HepG2 (cell line): Measurements from ENCODE around the gene GFER. TPM values are rescaled to one million over a fixed set of nuclear protein-coding genes. Genes with fewer than 3 reads are reported as not detected.

Experiments used
- ARID4A ChIP-seq: sonication (generic); formaldehyde crosslinking; IDR thresholded peaks from 2 replicates; pipeline ENCODE4 v1.5.0; 2020; ENCODE audit warnings: mild to moderate bottlenecking, missing genetic modification reagents, borderline replicate concordance
- EED ChIP-seq: sonication (generic); formaldehyde crosslinking; IDR thresholded peaks from 2 replicates; pipeline ENCODE4 v1.5.0; 2020; ENCODE audit warnings: mild to moderate bottlenecking, missing genetic modification reagents
- HMG20B ChIP-seq: conservative IDR thresholded peaks from 2 replicates; pipeline ENCODE4 v1.6.1; 2016; ENCODE audit warnings: missing genetic modification reagents, missing compliant biosample characterization
- NR2C2 ChIP-seq: sonication (generic); formaldehyde crosslinking; IDR thresholded peaks from 2 replicates; pipeline ENCODE4 v1.4.0; 2020; ENCODE audit warnings: missing genetic modification reagents, mild to moderate bottlenecking, moderate library complexity, borderline replicate concordance
- POGZ ChIP-seq: sonication (generic); formaldehyde crosslinking; IDR thresholded peaks from 2 replicates; pipeline ENCODE4 v1.4.0; 2020; ENCODE audit warnings: mild to moderate bottlenecking, missing genetic modification reagents
- POLR2A ChIP-seq, 2 experiments: IDR thresholded peaks; 2 replicates each; pipeline ENCODE4 v1.6.1; 2011; ENCODE audit warnings: low read depth in 2 of 2, low read length in 2 of 2, mild to moderate bottlenecking in 1 of 2, moderate library complexity in 1 of 2; ENCODE audit not compliant: insufficient read depth in 1 of 2
- SOX5 ChIP-seq: IDR thresholded peaks from 2 replicates; pipeline ENCODE4 v1.6.1; 2016; ENCODE audit warnings: borderline replicate concordance
- ZBED4 ChIP-seq: sonication (generic); formaldehyde crosslinking; IDR thresholded peaks from 2 replicates; pipeline ENCODE4 v1.4.0; 2020; ENCODE audit warnings: missing genetic modification reagents, borderline replicate concordance
- ZNF124 ChIP-seq: sonication (generic); formaldehyde crosslinking; IDR thresholded peaks from 2 replicates; pipeline ENCODE4 v1.4.0; 2020; ENCODE audit warnings: missing genetic modification reagents
- ZNF318 ChIP-seq: sonication (generic); formaldehyde crosslinking; IDR thresholded peaks from 2 replicates; pipeline ENCODE4 v1.4.0; 2020; ENCODE audit warnings: mild to moderate bottlenecking, missing genetic modification reagents
- ZNF766 ChIP-seq: sonication (generic); formaldehyde crosslinking; IDR thresholded peaks from 2 replicates; pipeline ENCODE4 v1.5.0; 2020; ENCODE audit warnings: missing genetic modification reagents, borderline replicate concordance
- ZNF776 ChIP-seq: sonication (generic); formaldehyde crosslinking; IDR thresholded peaks from 2 replicates; pipeline ENCODE4 v1.4.0; 2020; ENCODE audit warnings: mild to moderate bottlenecking, missing genetic modification reagents
- polyA plus RNA-seq, 8 experiments: library from polyadenylated mRNA; depleted of rRNA in 3 of 8; stranded (reverse) in 7 of 8; unstranded in 1 of 8; fragments of >200 nt; fragmentation: Illumina TruSeq in 4 of 8; extraction: Trizol in 4 of 8; gene quantifications; 2 replicates each; pipeline versions ENCODE4 v1.2.1 to v1.2.3, GENCODE V29; 2011 to 2016; ENCODE audit warnings: low read depth in 4 of 8, missing spikeins in 1 of 8, mixed read lengths in 1 of 8; ENCODE audit not compliant: insufficient read depth in 1 of 8
- total RNA-seq, 5 experiments: library from RNA; depleted of rRNA; stranded (reverse); fragments of >200 nt; fragmentation: Illumina TruSeq; extraction: Trizol; gene quantifications; 2 replicates each; pipeline ENCODE4 v1.2.3, GENCODE V29; 2016; ENCODE audit warnings: low read depth in 1 of 5

GFER gene
- total and polyA plus RNA-seq, 2 of the 13 experiments (the other 11 are each of a cell fraction or from before 2014, with no cell fraction given), result 28.6 to 71.7 TPM

GRCh38 chr16:1959269-1960039 lies 24.5 kb upstream of the GFER start, which contains the start of gene NDUFB10 (continued):
- TF ChIP-seq ARID4A (CRISPR knock-in tag) (peak; percentile 93), ZBED4 (peak; percentile 66; the same call in 1 of the 2 replicates), ZNF766 (CRISPR knock-in tag) (0 out of 2 replicates have a peak, but pooled peaks have one; percentile 61), POLR2A (IDR thresholded peaks at IDR 0.05; ENCODE audit: insufficient read depth in 1 of 2, low read depth in 2 of 2, low read length in 2 of 2) (peak; percentile 90 to 99), POGZ (CRISPR knock-in tag) (peak; percentile 50; the same call in 1 of the 2 replicates), ZNF124 (0 out of 2 replicates have a peak, but pooled peaks have one; percentile 24), NR2C2 (CRISPR knock-in tag) (peak; percentile 80), ZNF318 (CRISPR knock-in tag) (no peak), SOX5 (peak; percentile 22; the same call in 1 of the 2 replicates), ZNF776 (CRISPR knock-in tag) (peak; percentile 91), EED (peak; percentile 15; the same call in 1 of the 2 replicates), HMG20B (CRISPR knock-in tag) (no peak)
